Hippocampal formation (tissue), 2 donors: ENCODE measurements around the gene TMEM132C.

Experiments
- DNase-seq, 2 donors: peaks; one replicate each; lab custom pipeline; 2025; lab: John Stamatoyannopoulos, UW

TMEM132C gene

DNA sequence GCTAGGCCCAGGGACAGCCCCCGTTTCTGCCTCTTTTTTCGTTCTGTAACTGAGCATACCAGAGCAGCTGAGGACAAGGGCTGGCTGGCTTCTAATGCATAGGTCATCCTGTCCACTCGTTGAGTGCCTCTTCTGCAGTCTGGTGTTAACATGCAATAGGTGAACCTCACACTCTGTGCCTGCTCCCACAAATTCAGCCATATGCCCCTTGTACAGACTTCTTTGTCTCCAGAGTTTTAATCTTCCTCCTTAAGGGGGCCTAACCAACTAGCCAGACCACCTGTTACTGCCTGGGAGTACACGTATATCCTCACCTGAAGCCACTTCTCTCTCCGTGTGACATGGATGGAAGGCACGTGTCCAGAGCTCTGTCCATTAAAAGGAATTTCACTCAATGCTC lies 445.7 kb downstream of the TMEM132C start:
- no peak for DNase-seq

DNA sequence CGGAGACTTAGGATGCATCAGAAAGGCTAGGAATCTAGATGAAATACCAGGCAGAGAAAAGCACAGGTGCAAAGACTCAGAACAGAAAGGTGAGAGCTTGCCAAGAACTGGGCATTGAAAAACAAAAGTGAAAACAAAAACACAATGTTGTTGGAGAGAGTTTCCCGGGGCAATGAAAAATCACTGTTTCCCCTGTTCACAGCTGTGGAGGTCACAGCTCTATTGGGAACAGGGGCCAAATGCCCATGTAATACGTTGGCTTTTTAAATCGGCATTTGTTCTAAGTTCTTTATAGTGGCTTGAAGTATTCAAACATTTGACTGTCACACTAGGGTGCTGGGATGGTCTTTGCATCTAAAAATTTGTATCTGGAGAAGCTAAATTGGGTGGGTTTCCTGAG lies 448.5 kb downstream of the TMEM132C start:
- DNase-seq: no peak

DNA sequence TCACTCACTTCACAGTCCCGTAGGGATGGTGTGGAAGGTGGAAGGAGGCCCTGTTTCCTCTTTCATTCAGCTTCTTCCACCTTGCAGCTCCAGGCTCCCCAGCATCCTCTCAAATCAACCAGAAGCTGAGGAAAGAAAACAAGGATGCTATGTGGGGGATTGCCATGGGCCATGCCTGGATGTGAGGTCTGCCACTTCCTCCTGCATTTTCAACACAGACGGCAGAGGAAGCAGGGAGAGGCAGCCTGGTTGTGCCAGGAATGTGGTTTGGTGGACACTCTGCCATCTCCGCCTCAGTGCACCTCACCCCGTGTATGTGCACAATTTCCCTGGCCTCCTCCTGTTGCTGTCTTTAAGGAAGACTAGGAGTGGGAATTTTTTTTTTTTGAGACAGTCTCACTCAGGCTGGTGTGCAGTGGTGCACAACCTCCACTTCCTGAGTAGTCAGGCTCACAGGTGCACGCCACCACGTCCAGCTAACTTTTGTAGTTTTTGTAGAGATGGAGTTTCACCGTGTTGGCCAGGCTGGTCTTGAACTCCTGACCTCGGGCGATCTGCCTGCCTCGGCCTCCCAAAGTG lies 457.6 kb downstream of the TMEM132C start:
- no peak for DNase-seq

DNA sequence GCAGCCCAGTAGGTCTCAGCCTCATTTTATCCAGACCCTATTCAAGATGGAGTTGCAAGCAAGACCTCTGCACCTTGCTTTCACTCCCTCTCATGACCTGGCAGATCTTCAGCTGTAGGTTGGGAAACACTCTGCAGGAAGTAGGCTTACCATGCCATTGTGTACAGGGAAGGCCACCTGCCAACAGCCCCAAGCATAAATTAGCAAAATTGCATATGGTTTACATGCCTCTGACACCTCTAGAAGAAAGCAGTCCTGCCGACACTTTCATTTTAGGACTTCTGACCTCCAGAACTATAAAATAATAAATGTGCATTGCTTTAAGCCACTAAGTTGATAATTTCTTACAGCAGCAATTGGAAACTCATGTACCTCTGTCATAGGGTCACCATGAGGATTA lies 459.9 kb downstream of the TMEM132C start:
- no peak for DNase-seq

DNA sequence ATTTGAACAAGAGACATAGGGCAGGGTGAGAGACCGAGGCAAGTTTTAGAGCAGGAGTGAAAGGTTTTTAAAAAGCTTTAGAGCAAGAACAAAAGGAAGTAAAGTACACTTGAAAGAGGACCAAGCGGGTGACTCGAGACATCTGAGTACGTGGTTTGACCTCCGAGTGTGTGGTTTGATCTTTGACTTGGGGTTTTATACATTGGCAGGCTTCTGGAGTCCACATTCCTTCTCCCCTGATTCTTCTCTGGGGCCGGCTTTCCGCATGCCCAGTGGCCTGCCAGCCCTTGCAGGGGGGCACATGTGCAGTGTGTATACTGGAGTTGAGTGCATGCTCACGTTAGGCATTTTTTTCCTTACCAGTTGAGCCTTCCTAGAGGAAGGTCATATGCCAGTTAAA lies 460.5 kb downstream of the TMEM132C start:
- no peak for DNase-seq

DNA sequence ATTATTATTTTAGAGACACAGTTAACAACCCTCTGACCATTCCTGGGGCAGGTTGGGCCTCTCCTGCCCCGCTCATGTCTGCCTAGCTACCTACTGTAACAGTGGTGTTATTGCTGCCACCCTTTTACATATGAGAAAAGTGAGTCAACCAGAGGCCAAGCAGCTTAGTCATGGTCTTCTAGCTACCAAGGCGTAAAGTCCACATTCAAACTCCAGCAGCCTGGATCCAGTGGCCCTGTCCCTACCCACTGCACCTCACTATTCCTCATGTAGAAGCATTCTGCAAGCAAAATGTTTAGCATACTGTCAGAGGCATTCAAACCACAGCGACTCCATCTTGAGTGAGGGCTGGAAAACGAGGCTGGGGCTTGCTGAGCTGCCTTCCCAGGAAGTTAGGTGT lies 461.0 kb downstream of the TMEM132C start:
- DNase-seq: no peak

DNA sequence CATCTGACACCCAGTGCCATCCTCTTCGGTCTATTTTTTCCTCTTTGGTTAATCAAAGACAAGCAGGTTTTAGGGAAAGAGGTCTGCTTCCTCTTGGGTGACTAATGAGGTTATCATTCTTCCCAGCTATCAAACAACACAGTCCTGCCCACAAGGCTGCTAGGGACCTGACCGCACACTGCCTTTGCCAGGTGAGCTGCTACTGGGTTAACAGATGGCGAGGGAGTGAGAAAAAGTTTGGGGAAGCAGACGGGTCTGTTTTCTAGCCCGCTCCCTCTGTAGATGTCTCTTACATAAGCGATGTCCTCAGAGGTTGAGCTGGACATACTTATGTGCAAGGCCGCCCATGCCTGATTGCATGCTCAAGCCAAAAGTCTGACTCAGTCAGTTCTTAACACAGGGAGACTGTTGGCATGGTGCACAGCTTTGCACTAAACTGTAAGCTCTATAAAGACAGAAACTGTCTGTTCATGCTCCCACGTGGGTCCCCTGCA lies 462.7 kb downstream of the TMEM132C start:
- DNase-seq: no peak

DNA sequence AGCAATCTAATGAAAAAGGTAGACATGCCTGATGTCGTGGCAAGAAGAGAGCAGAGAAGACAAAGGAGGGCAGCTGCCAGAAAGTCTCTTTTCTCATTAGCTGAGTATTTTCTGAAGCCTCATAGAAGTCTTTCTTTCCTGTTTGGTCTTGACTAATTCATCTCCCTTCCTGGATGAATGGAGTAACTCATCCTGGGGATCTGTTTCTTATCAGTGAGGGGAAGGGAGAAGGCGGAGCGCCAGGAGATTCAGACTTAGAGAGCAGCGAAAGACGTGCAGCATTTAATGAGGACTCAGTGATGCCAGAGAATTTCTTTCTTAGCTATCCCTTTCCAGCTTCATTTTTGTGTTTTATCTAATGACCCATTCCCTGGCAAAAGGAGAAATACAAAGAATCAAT lies 467.4 kb downstream of the TMEM132C start:
- no peak for DNase-seq

DNA sequence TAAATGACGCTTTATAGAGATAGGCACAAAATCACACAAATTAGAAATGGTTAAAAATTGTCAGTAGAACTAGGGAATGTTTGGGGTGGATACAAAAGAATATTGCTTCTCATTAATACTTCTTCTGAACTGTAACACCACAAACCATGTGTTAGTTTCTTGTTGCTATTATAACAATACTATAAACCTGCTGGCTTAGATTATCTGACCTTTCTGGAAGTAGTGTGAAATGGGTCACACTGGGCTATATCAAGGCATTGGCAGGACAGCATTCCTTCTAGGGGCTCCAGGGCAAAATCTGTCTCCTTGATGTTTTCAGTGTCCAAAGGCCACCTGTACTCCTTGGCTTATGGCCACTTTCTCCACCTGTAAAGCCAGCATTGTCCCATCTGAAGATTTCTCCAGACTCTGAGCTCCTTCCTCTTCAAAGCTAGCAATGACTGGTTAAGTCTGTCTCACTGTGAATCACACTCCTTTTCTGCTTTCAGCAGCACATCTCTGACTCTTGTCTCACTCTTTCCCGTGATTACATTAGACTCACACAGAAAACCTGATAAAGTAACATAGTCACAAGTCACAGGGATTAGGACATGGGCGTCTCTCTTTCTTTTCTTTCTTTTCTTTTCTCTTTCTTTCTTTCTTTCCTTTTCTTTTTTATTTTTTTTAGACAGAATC lies 470.5 kb downstream of the TMEM132C start:
- no peak for DNase-seq

DNA sequence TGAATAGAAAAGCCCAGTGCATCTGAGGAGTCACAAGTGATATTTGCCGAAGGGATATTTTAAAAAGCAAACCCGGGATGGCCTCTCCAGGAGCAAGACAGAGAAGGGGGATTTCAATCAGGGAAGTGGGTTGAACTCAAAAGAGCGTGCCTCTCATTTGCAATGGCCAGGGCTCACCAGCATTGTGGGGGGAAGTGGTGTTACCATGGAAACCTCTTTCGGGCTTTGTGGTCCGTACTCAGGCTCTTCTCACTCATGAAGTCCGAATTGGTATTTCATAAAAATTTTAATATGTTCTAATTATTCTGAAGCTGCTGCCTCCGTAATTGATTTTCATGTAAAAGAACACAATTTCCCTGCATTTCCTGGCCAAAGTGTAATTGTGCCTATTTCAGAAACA lies 476.9 kb downstream of the TMEM132C start:
- DNase-seq: no peak

DNA sequence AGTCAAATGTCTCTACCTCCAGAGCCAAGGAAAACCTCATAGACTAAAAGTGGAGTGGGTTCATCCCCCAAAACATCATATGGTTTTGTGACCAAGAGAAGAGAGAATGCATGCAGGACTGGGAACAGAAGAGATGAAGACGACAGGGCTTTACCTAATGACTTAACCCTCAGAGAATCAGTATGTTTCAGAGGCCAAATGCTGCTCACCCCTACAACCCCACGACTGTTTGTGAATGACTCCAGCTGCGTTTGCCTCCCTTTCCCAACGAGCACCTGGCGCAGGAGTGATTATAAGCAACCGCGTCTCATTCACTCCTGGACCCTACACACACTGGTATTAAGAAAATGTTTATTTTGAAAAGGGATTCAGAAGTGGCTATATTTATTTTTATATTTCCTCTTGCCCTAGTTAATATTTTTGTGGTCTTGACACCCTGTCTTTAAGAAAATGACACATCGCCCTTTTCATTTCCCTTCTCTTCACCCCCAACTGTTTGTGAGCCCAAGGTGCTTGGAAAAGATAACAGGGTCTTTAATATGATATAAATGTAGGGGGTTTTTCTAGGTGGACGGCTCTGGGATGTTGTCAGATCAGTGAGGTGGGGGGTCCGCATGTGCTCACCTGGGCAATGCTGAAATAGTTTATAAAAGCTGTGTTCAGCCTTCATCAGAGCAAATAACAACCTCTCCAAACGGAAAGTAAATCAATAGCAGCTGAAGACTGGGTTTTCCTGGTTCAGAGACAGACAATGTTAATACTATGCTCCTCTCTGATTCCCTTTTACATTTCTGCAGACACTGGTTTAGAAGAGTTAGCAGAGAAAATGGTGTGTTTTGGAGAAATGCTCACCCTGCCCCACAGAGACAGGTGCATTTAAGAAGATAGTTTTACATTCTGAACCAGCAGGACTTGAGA lies 479.1 kb downstream of the TMEM132C start:
- DNase-seq: no peak

DNA sequence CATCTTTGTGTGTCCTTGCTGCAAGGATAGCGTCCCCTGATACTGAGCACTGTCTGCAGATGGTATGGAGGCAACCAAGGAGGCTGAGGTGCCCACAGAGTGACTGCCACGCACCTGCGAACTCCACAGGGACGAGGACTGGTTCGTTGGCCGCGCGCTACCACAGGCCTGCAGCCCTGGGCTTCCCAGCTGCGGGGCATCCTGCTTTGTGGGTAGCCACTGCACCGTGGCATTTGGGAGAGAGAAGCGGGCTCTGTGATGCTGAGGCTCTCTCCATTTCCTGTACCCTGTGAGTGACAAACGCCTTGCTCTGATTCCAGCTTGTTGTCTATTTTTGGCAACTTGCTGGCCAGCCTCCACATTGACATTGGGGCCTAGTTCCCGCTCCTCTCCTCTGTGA lies 480.5 kb downstream of the TMEM132C start:
- no peak for DNase-seq

DNA sequence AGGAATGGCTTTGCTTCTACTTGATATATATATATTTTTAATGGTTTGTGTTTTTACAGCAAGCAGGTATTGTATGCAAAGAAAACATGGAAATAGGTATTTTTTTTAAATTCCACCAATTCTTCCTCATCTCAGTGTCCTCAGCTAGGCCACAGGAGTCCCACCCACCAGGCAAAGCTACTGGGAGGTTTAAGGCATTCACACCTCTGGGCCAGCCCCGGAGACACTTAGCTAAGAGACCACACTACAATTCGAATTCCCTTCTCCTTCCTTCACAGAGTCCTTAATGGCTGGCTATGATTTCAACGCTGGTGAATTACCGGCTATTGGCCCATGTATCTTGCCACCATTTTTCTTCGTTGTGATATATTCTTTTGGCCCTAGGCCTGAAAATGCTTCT lies 485.4 kb downstream of the TMEM132C start:
- no peak for DNase-seq

DNA sequence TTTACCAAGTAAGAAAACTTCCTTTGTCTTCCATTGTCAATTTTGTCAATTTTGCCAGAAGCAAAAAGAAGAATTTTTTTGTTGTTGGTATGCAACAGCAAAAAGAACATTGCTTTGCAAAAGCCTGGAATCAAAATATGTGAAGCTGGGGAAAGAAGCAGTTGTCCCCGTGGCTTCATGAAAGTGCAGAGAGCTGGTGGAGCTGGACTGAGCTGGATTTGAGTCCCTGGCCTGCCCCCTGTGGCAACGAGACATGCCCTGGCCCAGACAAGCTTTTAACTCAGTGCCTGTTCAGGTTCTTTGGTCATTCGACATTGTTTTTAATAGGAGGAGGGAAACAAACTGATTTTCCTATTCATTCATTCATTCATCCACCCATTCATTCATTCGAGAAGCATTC lies 486.5 kb downstream of the TMEM132C start:
- no peak for DNase-seq

DNA sequence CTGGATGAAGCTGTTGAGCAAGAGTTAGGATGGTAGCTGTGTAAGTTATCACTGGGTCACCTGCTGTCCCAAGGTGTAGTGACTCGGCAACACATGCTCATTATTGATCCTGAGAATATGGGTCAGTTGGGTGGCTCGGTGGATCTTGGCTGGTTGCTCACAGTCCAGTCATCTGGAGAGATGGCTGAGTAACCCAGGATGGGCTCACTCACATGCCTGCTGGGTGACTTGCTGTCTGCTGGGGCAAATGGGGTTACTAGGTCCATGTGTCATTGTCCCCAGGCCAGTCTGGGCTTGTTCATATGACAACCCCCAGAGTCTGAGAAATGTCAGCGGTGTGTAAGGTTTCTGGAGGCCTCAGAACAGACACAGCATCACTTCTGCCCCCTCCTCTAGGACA lies 487.3 kb downstream of the TMEM132C start:
- no peak for DNase-seq

DNA sequence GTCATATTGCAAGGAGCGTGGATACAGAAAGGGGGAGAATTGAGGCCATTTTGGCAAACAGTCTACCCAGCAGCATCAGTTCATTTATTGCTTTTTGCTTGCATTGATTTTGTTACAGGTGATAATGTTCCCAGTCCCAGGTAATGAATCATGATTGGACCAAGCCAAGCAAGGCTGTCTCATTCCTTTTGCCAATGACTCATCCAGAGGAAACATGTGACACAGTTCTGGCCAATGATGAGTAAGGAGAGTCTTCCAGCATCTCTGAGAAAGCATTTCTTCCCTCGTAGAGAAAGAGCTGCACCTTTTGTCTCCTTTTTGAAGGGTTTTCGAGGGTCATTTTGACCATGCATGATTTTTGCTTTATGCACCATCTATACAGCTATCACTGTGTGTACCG lies 488.6 kb downstream of the TMEM132C start:
- DNase-seq: no peak
